OCI-LY3 (cell line): Measurements from ENCODE around the gene SCIN.

Source experiments
- H2AFZ ChIP-seq: fragments of 200-600, 300-600 bp; shearing (Covaris generic); 2 replicates; pipeline ENCODE4 v1.6.0; 2014; ENCODE audit warnings: antibody characterized with exemption, low read depth, low read length
- H3K27ac ChIP-seq: fragments of 200-600, 300-600 bp; sonication (generic); 2 replicates; pipeline ENCODE4 v1.5.1; 2014; ENCODE audit warnings: mild to moderate bottlenecking, low read length, moderate library complexity, mixed read lengths
- H3K27me3 ChIP-seq: fragments of 200-600, 300-600 bp; sonication (generic); 2 replicates; pipeline ENCODE4 v1.6.1; 2014; ENCODE audit warnings: low read depth, low read length, mixed read lengths
- H3K36me3 ChIP-seq: fragments of 200-600, 300-600 bp; sonication (generic); replicated peaks from 2 replicates; pipeline ENCODE3; 2014; ENCODE audit warnings: low read depth, low read length, mixed read lengths
- H3K4me1 ChIP-seq: fragments of 300-600, 200-600 bp; sonication (generic); 2 replicates; pipeline ENCODE4 v1.6.1; 2014; ENCODE audit warnings: low read length, mixed read lengths
- H3K4me2 ChIP-seq: fragments of 200-600, 300-600 bp; sonication (generic); 2 replicates; pipeline ENCODE4 v1.6.1; 2014; ENCODE audit warnings: low read length, mixed read lengths
- H3K4me3 ChIP-seq: fragments of 300-600, 200-600 bp; sonication (generic); 2 replicates; pipeline ENCODE4 v1.5.1; 2014; ENCODE audit warnings: antibody characterized with exemption, mild to moderate bottlenecking, low read length, moderate library complexity
- H3K79me2 ChIP-seq: fragments of 300-600, 200-600 bp; shearing (Covaris generic); 2 replicates; pipeline ENCODE4 v1.6.1; 2014; ENCODE audit warnings: mild to moderate bottlenecking, low read length, mixed read lengths
- H3K9ac ChIP-seq: fragments of 300-600, 200-600 bp; shearing (Covaris generic); 2 replicates; pipeline ENCODE4 v1.6.0; 2014; ENCODE audit warnings: mild to moderate bottlenecking, low read length, moderate library complexity
- H3K9me3 ChIP-seq: fragments of 200-600, 300-600 bp; shearing (Covaris generic); 2 replicates; pipeline ENCODE4 v1.6.1; 2014; ENCODE audit warnings: low read length, mixed read lengths; ENCODE audit not compliant: insufficient read depth
- H4K20me1 ChIP-seq: fragments of 200-600, 300-600 bp; sonication (generic); 2 replicates; pipeline ENCODE4 v1.6.1; 2016; ENCODE audit warnings: low read length, mixed read lengths; ENCODE audit not compliant: insufficient read depth
- EZH2phosphoT487 ChIP-seq: fragments of 200-600 bp; shearing (Covaris generic); IDR thresholded peaks from 2 replicates; pipeline ENCODE4 v1.6.1; 2018; ENCODE audit warnings: antibody characterized with exemption, mixed run types, low read depth
- TF ChIP-seq, protein P1 (sequence below): fragments of 200-600, 300-600 bp; sonication (generic); IDR thresholded peaks from 2 replicates; pipeline ENCODE4 v1.5.1; 2014; ENCODE audit warnings: antibody characterized with exemption, low read length, low read depth

Gene SCIN

DNA sequence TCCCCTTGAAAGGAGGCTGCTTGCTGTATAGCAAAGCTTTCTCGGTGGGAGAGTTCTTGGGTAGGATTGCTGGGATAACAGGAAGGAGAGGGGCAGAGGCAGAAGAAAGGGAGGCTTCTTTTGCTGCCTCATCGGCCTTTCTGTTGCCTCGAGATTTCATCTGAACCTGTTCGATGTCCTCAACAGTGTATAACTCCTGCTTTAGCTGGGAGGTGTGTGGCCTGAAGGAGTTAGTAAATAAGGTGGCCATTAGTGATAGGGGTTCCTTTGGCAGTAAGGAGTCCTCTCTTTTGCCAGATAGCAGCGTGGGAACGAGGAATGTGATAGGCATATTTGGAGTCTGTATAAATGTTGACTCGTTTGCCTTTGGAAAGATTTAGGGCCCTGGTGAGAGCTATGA, 20.0 kb downstream of the SCIN start:
- H3K4me1 ChIP-seq = peaks cover 2% of the 10 kb centered on the region
- H2AFZ ChIP-seq = no peak overlapping the region
- H3K27me3 ChIP-seq = no peaks in the 10 kb centered on the region
- no peak overlapping the region for H3K27ac ChIP-seq
- no peak overlapping the region for H3K9ac ChIP-seq
- no peak overlapping the region for H3K4me2 ChIP-seq
- no peaks in the 10 kb centered on the region for H3K36me3 ChIP-seq
- no peak overlapping the region for H3K4me3 ChIP-seq
- no peaks in the 10 kb centered on the region for H3K9me3 ChIP-seq
- no peak for TF ChIP-seq EZH2phosphoT487
- TF ChIP-seq, protein P1, sequence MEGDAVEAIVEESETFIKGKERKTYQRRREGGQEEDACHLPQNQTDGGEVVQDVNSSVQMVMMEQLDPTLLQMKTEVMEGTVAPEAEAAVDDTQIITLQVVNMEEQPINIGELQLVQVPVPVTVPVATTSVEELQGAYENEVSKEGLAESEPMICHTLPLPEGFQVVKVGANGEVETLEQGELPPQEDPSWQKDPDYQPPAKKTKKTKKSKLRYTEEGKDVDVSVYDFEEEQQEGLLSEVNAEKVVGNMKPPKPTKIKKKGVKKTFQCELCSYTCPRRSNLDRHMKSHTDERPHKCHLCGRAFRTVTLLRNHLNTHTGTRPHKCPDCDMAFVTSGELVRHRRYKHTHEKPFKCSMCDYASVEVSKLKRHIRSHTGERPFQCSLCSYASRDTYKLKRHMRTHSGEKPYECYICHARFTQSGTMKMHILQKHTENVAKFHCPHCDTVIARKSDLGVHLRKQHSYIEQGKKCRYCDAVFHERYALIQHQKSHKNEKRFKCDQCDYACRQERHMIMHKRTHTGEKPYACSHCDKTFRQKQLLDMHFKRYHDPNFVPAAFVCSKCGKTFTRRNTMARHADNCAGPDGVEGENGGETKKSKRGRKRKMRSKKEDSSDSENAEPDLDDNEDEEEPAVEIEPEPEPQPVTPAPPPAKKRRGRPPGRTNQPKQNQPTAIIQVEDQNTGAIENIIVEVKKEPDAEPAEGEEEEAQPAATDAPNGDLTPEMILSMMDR = no peak
- no peaks in the 10 kb centered on the region for H3K79me2 ChIP-seq
- no peaks in the 10 kb centered on the region for H4K20me1 ChIP-seq

DNA sequence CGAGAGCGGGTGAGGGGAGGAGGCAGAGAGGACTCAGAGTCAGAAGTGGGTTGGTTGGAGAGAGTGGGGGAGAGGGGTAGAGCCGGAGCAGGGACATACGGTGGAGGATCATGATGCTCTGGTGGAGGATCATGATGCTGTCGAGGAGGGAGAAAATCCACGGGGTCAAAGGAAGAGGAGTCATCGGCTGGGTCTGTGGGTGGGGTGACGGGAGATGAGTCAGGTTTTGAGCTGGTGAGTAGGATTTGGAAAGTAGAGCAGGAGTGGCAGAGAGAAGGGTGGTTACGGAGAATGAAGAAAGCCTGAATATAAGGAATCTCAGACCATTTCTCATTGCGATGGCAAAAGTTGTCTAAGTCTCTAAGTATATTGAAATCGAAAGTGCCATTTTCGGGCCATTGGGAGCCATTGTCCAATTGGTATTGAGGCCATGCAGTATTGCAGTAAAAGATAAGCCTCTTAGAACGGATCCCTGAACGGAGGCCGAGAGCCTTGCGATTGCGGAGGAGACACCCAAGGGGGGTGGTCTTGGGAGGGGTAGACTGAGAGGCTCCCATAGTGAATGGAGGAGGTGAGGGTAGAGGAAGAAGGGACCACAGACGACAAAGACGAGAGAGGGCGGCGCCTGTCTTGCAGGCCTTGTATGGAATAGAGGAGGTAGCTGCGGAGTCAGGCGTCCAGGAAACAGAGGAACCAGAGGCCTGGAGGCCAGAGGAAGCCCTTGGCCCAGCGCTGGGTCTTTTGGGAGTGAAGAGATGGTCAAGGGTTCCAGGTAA, 23.8 kb downstream of the SCIN start:
- no peaks in the 10 kb centered on the region; the same call in 1 of the 2 replicates for H3K4me1 ChIP-seq
- H3K27ac ChIP-seq = no peak overlapping the region
- H3K9ac ChIP-seq = no peak overlapping the region
- no peaks in the 10 kb centered on the region for H3K9me3 ChIP-seq
- H3K27me3 ChIP-seq = no peaks in the 10 kb centered on the region
- H4K20me1 ChIP-seq = no peaks in the 10 kb centered on the region
- H3K79me2 ChIP-seq = no peaks in the 10 kb centered on the region
- H3K4me3 ChIP-seq = no peak overlapping the region
- H3K36me3 ChIP-seq = no peaks in the 10 kb centered on the region
- TF ChIP-seq, protein P1 = no peak
- TF ChIP-seq EZH2phosphoT487 = no peak
- H2AFZ ChIP-seq = no peak overlapping the region
- no peak overlapping the region for H3K4me2 ChIP-seq

DNA sequence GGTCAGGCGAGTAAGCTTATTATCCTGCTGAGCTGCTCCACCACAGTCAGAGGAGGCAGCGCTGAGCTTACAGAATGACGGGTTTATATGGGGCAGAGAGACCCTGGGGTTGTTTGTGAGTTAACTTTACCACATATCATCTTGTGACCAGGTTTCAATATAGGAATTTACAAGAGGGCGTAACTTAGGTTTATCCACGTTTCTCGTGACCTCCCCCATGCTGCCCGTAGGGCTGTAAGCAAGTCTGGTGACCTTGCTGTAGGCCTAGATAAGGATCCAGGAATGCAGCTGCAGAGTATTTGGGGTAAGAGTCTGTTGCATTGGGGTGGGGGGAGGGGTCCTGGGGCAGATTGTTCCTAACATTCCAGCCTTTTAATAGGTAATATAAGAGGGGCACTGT, 24.6 kb downstream of the SCIN start:
- H3K79me2 ChIP-seq = no peaks in the 10 kb centered on the region
- no peaks in the 10 kb centered on the region for H4K20me1 ChIP-seq
- no peak overlapping the region for H2AFZ ChIP-seq
- no peak overlapping the region for H3K9ac ChIP-seq
- TF ChIP-seq EZH2phosphoT487 = no peak
- TF ChIP-seq, protein P1 = no peak
- no peaks in the 10 kb centered on the region for H3K9me3 ChIP-seq
- no peaks in the 10 kb centered on the region for H3K36me3 ChIP-seq
- no peaks in the 10 kb centered on the region; the same call in 1 of the 2 replicates for H3K4me1 ChIP-seq
- H3K27ac ChIP-seq = no peak overlapping the region
- H3K4me3 ChIP-seq = no peak overlapping the region
- H3K4me2 ChIP-seq = no peak overlapping the region
- H3K27me3 ChIP-seq = no peaks in the 10 kb centered on the region

DNA sequence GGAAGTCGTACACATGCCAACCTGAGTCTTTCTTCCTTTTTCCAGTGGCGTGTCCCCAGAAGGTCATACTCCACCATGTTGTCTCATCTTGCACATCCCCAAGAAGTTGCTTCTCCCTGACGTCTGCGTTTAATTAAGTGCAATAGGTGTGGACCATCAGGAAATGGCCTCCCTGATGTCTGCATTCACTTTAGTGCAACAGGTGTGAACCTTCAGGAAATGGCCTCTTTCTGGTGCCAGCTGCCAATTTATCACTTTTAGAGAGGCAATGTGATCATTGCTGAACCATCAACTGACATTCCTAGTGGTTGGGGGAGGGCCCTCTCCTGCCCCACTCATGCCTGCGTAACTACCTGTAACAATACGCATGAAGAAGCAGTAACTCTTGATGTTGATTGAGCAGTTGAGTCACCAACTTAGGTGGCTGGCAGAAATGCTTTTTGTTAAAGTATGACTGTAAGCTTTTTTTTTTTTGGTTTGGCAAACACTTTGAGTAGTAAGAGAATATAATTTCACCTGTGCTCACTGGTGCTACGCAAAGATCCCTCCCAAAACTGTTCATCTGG, 25.8 kb downstream of the SCIN start:
- H3K4me3 ChIP-seq = no peak overlapping the region
- no peak overlapping the region for H3K27ac ChIP-seq
- no peaks in the 10 kb centered on the region; the same call in 1 of the 2 replicates for H3K4me1 ChIP-seq
- H3K9me3 ChIP-seq = no peaks in the 10 kb centered on the region
- H3K4me2 ChIP-seq = no peak overlapping the region
- no peak for TF ChIP-seq EZH2phosphoT487
- TF ChIP-seq, protein P1 = no peak
- H3K79me2 ChIP-seq = no peaks in the 10 kb centered on the region
- no peaks in the 10 kb centered on the region for H4K20me1 ChIP-seq
- no peaks in the 10 kb centered on the region for H3K27me3 ChIP-seq
- no peaks in the 10 kb centered on the region for H3K36me3 ChIP-seq
- no peak overlapping the region for H3K9ac ChIP-seq
- H2AFZ ChIP-seq = no peak overlapping the region
